Measurements from ENCODE around the gene SPCS3.

Gene SPCS3

DNA sequence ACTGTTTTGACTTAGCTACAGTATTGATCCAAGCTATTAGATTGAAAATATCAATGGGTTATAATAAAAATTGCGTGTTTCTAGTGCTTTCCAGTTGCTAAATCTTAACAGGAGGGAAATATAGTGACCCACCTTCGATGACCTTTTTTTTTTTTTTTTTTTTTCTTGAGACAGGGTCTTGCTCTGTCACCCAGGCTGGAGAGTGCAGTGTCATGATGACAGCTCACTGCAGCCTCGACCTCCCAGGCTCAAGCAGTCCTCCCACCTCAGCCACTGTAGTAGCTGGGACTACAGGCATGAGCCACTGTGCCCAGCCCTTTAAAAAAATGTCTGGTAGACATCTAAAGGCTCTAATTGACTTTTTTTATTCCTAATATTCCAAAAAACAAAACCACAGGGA lies 47.0 kb upstream of the SPCS3 start:
- ATAC-seq (ENCODE audit: insufficient read depth, low read depth), result no peak
- no peak overlapping the region for H3K4me2 ChIP-seq (ENCODE audit: insufficient read depth, low read length)
- no peaks in the 10 kb centered on the region for H3K4me1 ChIP-seq (ENCODE audit: insufficient read depth, low read length)
- DNase-seq, result no peak
- H3K36me3 ChIP-seq (ENCODE audit: insufficient read depth, low read length), result no peaks in the 10 kb centered on the region
- H4K20me1 ChIP-seq (ENCODE audit: insufficient read depth, low read length), result no peaks in the 10 kb centered on the region
- no peaks in the 10 kb centered on the region for H3K79me2 ChIP-seq (ENCODE audit: insufficient read depth, low read length)
- TF ChIP-seq EZH2 (IDR thresholded peaks at IDR 0.05; ENCODE audit: borderline replicate concordance, low read depth, low read length, severe bottlenecking) (no peak), CTCF (IDR thresholded peaks at IDR 0.05; ENCODE audit: borderline replicate concordance, extremely low read depth, low read length, poor library complexity, severe bottlenecking) (no peak)
- H3K27ac ChIP-seq (ENCODE audit: low read length), result no peak overlapping the region
- no peak overlapping the region for H3K9ac ChIP-seq (ENCODE audit: low read depth, low read length)
- H3K27me3 ChIP-seq (ENCODE audit: insufficient read depth, low read length, poor library complexity), result peaks cover 13% of the 10 kb centered on the region
- no peaks in the 10 kb centered on the region for H3K9me3 ChIP-seq (ENCODE audit: insufficient read depth, low read length, severe bottlenecking)
- H2AFZ ChIP-seq (ENCODE audit: low read depth, low read length), result no peak overlapping the region
- H3K4me3 ChIP-seq (ENCODE audit: low read depth in 1 of 2, low read length in 2 of 2), result no peak overlapping the region

GRCh38 chr4:176273736-176274135 lies 46.0 kb upstream of the SPCS3 start:
- no peaks in the 10 kb centered on the region for H4K20me1 ChIP-seq (ENCODE audit: insufficient read depth, low read length)
- TF ChIP-seq EZH2 (IDR thresholded peaks at IDR 0.05; ENCODE audit: borderline replicate concordance, low read depth, low read length, severe bottlenecking), result no peak
- TF ChIP-seq CTCF (IDR thresholded peaks at IDR 0.05; ENCODE audit: borderline replicate concordance, extremely low read depth, low read length, poor library complexity, severe bottlenecking), result no peak
- ATAC-seq (ENCODE audit: insufficient read depth, low read depth) (no peak), DNase-seq (no peak)
- H3K36me3 ChIP-seq (ENCODE audit: insufficient read depth, low read length), result no peaks in the 10 kb centered on the region
- H3K27me3 ChIP-seq (ENCODE audit: insufficient read depth, low read length, poor library complexity), result peaks cover 13% of the 10 kb centered on the region
- H3K27ac ChIP-seq (ENCODE audit: low read length), result no peak overlapping the region
- H3K4me1 ChIP-seq (ENCODE audit: insufficient read depth, low read length), result no peaks in the 10 kb centered on the region
- no peaks in the 10 kb centered on the region for H3K79me2 ChIP-seq (ENCODE audit: insufficient read depth, low read length)
- no peak overlapping the region for H3K4me2 ChIP-seq (ENCODE audit: insufficient read depth, low read length)
- H2AFZ ChIP-seq (ENCODE audit: low read depth, low read length), result no peak overlapping the region
- no peak overlapping the region for H3K4me3 ChIP-seq (ENCODE audit: low read depth in 1 of 2, low read length in 2 of 2)
- H3K9me3 ChIP-seq (ENCODE audit: insufficient read depth, low read length, severe bottlenecking), result no peaks in the 10 kb centered on the region
- no peak overlapping the region for H3K9ac ChIP-seq (ENCODE audit: low read depth, low read length)

DNA sequence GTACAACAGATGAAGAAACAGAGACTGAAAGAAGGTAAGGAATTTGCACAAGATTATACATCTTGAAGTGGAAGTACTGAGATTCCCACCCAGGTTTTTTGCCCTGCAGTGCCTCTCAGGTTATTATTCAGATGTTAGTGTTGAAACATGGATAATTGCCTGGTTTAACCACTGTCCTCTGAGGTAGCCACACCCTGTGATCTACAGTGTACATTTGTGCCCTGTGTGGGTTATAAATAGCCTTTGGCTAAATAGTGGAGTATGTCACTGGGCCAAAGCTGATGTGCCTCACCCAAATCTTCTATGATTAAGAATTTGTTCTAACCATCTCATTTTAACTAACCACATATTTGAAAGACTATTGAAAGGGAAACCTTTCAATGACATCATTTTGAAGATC lies 45.3 kb upstream of the SPCS3 start:
- no peak overlapping the region for H3K4me2 ChIP-seq (ENCODE audit: insufficient read depth, low read length)
- DNase-seq (no peak), ATAC-seq (ENCODE audit: insufficient read depth, low read depth) (no peak)
- peaks cover 13% of the 10 kb centered on the region for H3K27me3 ChIP-seq (ENCODE audit: insufficient read depth, low read length, poor library complexity)
- no peak overlapping the region for H3K27ac ChIP-seq (ENCODE audit: low read length)
- H3K4me1 ChIP-seq (ENCODE audit: insufficient read depth, low read length), result no peaks in the 10 kb centered on the region
- no peaks in the 10 kb centered on the region for H3K9me3 ChIP-seq (ENCODE audit: insufficient read depth, low read length, severe bottlenecking)
- no peak overlapping the region for H3K9ac ChIP-seq (ENCODE audit: low read depth, low read length)
- TF ChIP-seq EZH2 (IDR thresholded peaks at IDR 0.05; ENCODE audit: borderline replicate concordance, low read depth, low read length, severe bottlenecking) (no peak), CTCF (IDR thresholded peaks at IDR 0.05; ENCODE audit: borderline replicate concordance, extremely low read depth, low read length, poor library complexity, severe bottlenecking) (no peak)
- no peaks in the 10 kb centered on the region for H3K36me3 ChIP-seq (ENCODE audit: insufficient read depth, low read length)
- no peaks in the 10 kb centered on the region for H4K20me1 ChIP-seq (ENCODE audit: insufficient read depth, low read length)
- no peak overlapping the region for H3K4me3 ChIP-seq (ENCODE audit: low read depth in 1 of 2, low read length in 2 of 2)
- H2AFZ ChIP-seq (ENCODE audit: low read depth, low read length), result no peak overlapping the region
- H3K79me2 ChIP-seq (ENCODE audit: insufficient read depth, low read length), result no peaks in the 10 kb centered on the region

DNA sequence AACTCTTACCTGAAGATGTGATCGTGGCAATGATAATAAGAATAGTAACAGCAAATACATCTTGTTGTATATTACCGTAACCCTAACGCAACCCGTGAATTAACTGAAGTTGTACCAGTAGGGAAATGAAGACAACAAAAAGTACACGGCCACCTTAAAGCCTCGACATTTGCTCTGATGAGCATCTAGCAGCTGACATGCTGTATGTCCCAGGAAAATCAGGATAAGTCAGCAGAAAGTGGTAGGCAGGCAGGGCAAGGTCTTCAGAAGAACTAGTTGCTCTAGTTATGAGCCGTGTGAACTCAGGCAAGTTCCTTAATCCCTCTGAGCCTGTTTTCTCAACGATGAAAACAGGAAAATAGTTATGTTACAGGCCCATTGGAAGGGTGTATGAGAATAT lies 43.1 kb upstream of the SPCS3 start:
- Histone ChIP-seq H3K27ac (ENCODE audit: low read length) (no peak overlapping the region), H3K27me3 (ENCODE audit: insufficient read depth, low read length, poor library complexity) (peaks cover 13% of the 10 kb centered on the region), H3K4me3 (ENCODE audit: low read depth in 1 of 2, low read length in 2 of 2) (no peak overlapping the region), H2AFZ (ENCODE audit: low read depth, low read length) (no peak overlapping the region), H4K20me1 (ENCODE audit: insufficient read depth, low read length) (no peaks in the 10 kb centered on the region), H3K79me2 (ENCODE audit: insufficient read depth, low read length) (no peaks in the 10 kb centered on the region), H3K9me3 (ENCODE audit: insufficient read depth, low read length, severe bottlenecking) (no peaks in the 10 kb centered on the region), H3K4me1 (ENCODE audit: insufficient read depth, low read length) (no peaks in the 10 kb centered on the region), H3K4me2 (ENCODE audit: insufficient read depth, low read length) (no peak overlapping the region), H3K36me3 (ENCODE audit: insufficient read depth, low read length) (no peaks in the 10 kb centered on the region), H3K9ac (ENCODE audit: low read depth, low read length) (no peak overlapping the region)
- ATAC-seq (ENCODE audit: insufficient read depth, low read depth) (no peak), DNase-seq (no peak)
- no peak for TF ChIP-seq EZH2 (IDR thresholded peaks at IDR 0.05; ENCODE audit: borderline replicate concordance, low read depth, low read length, severe bottlenecking)
- no peak for TF ChIP-seq CTCF (IDR thresholded peaks at IDR 0.05; ENCODE audit: borderline replicate concordance, extremely low read depth, low read length, poor library complexity, severe bottlenecking)

Data from DND-41 (cell line).